HepG2 (cell line): Measurements from ENCODE around the gene RASIP1. TPM values are rescaled to one million over a fixed set of nuclear protein-coding genes. Genes with fewer than 3 reads are reported as not detected.

ENCODE experiments used
- ARID3A ChIP-seq: IDR thresholded peaks from 2 replicates; pipeline ENCODE4 v1.6.1; 2012; ENCODE audit warnings: low read depth, low read length, improper control_type of control experiment
- GABPA ChIP-seq, 2 experiments: IDR thresholded peaks; 2 replicates each; pipeline ENCODE4 v1.6.1; 2011 to 2016; ENCODE audit warnings: low read depth in 2 of 2, low read length in 1 of 2, missing biosample characterization in 1 of 2, missing genetic modification characterization in 1 of 2
- GPN1 ChIP-seq: sonication (generic); formaldehyde crosslinking; IDR thresholded peaks from 2 replicates; pipeline ENCODE4 v1.5.1; 2020; ENCODE audit warnings: missing genetic modification reagents, borderline replicate concordance
- GRHL1 ChIP-seq: sonication (generic); formaldehyde crosslinking; conservative IDR thresholded peaks from 2 replicates; pipeline ENCODE4 v1.8.0; 2022; ENCODE audit warnings: missing genetic modification reagents
- KDM3A ChIP-seq: IDR thresholded peaks from 2 replicates; pipeline ENCODE4 v1.6.1; 2018; ENCODE audit warnings: low read depth, missing compliant biosample characterization
- NBN ChIP-seq: fragments of 450-650 bp; conservative IDR thresholded peaks from 2 replicates; pipeline ENCODE4 v1.6.1; 2017
- SKI ChIP-seq: fragments of 450-650 bp; IDR thresholded peaks from one replicate; pipeline ENCODE4 v1.6.1; 2018; ENCODE audit warnings: mild to moderate bottlenecking; ENCODE audit not compliant: partially characterized antibody
- SKIL ChIP-seq: sonication (generic); formaldehyde crosslinking; IDR thresholded peaks from 2 replicates; pipeline ENCODE4 v1.8.0; 2022; ENCODE audit warnings: missing genetic modification reagents, mild to moderate bottlenecking, moderate library complexity, borderline replicate concordance
- SOX13 ChIP-seq, 3 experiments: fragments of 450-650 bp in 1 of 3; sonication (generic) in 1 of 3; formaldehyde crosslinking in 1 of 3; IDR thresholded peaks in 2 of 3; conservative IDR thresholded peaks in 1 of 3; 2 replicates each; pipeline versions ENCODE4 v1.5.0 to v1.6.1; 2016 to 2020; ENCODE audit warnings: antibody characterized with exemption in 1 of 3, mild to moderate bottlenecking in 1 of 3, missing compliant biosample characterization in 1 of 3, missing genetic modification reagents in 1 of 3, moderate library complexity in 1 of 3
- TBX2 ChIP-seq: sonication (generic); formaldehyde crosslinking; IDR thresholded peaks from 2 replicates; pipeline ENCODE4 v1.5.0; 2020; ENCODE audit warnings: missing genetic modification reagents, mild to moderate bottlenecking, borderline replicate concordance
- ZBTB34 ChIP-seq: sonication (generic); formaldehyde crosslinking; IDR thresholded peaks from 2 replicates; pipeline ENCODE4 v1.8.0; 2022; ENCODE audit warnings: mild to moderate bottlenecking, missing genetic modification reagents
- ZFP90 ChIP-seq: sonication (generic); formaldehyde crosslinking; IDR thresholded peaks from 2 replicates; pipeline ENCODE4 v1.8.0; 2022; ENCODE audit warnings: missing genetic modification reagents, mild to moderate bottlenecking, inconsistent platforms, borderline replicate concordance
- ZNF136 ChIP-seq: sonication (generic); formaldehyde crosslinking; IDR thresholded peaks from 2 replicates; pipeline ENCODE4 v1.8.1; 2022; ENCODE audit warnings: low read depth, mild to moderate bottlenecking, moderate library complexity, missing genetic modification reagents
- ZNF274 ChIP-seq: sonication (generic); formaldehyde crosslinking; IDR thresholded peaks from 2 replicates; pipeline ENCODE4 v1.5.1; 2020; ENCODE audit warnings: mild to moderate bottlenecking, missing genetic modification reagents
- ZNF331 ChIP-seq: sonication (generic); formaldehyde crosslinking; IDR thresholded peaks from 2 replicates; pipeline ENCODE4 v1.4.0; 2020; ENCODE audit warnings: missing genetic modification reagents
- ZNF557 ChIP-seq: sonication (generic); formaldehyde crosslinking; IDR thresholded peaks from 2 replicates; pipeline ENCODE4 v1.4.0; 2020; ENCODE audit warnings: missing genetic modification reagents
- ZNF766 ChIP-seq: sonication (generic); formaldehyde crosslinking; IDR thresholded peaks from 2 replicates; pipeline ENCODE4 v1.5.0; 2020; ENCODE audit warnings: missing genetic modification reagents, borderline replicate concordance
- ZUFSP ChIP-seq: sonication (generic); formaldehyde crosslinking; IDR thresholded peaks from 2 replicates; pipeline ENCODE4 v1.9.0; 2021; ENCODE audit warnings: missing genetic modification reagents, mild to moderate bottlenecking, borderline replicate concordance
- polyA plus RNA-seq, 8 experiments: library from polyadenylated mRNA; depleted of rRNA in 3 of 8; stranded (reverse) in 7 of 8; unstranded in 1 of 8; fragments of >200 nt; fragmentation: Illumina TruSeq in 4 of 8; extraction: Trizol in 4 of 8; gene quantifications; 2 replicates each; pipeline versions ENCODE4 v1.2.1 to v1.2.3, GENCODE V29; 2011 to 2016; ENCODE audit warnings: low read depth in 4 of 8, missing spikeins in 1 of 8, mixed read lengths in 1 of 8; ENCODE audit not compliant: insufficient read depth in 1 of 8
- total RNA-seq, 5 experiments: library from RNA; depleted of rRNA; stranded (reverse); fragments of >200 nt; fragmentation: Illumina TruSeq; extraction: Trizol; gene quantifications; 2 replicates each; pipeline ENCODE4 v1.2.3, GENCODE V29; 2016; ENCODE audit warnings: low read depth in 1 of 5

Gene RASIP1
- total and polyA plus RNA-seq, 2 of the 13 experiments (the other 11 are each of a cell fraction or from before 2014, with no cell fraction given): 0.44 to 0.58 TPM

GRCh38 chr19:48718711-48719231 is 21.6 kb downstream of the RASIP1 start (continued):
- TF ChIP-seq SKIL (peak; percentile 92), NBN (no peak), ZNF331 (CRISPR knock-in tag) (peak; percentile 50), SKI (peak; percentile 97), SOX13 (IDR thresholded peaks at IDR 0.05) (0 out of 2 replicates have a peak, but pooled peaks have one; percentile 14), SOX13 (CRISPR knock-in tag; conservative IDR thresholded peaks at IDR 0.05 in 1 of 2, IDR thresholded peaks at IDR 0.05 in 1 of 2) (peak in 1 of 2 experiments; percentile 57; a peak in 2 of 4 replicates), GABPA (IDR thresholded peaks at IDR 0.05; ENCODE audit: low read depth, low read length) (no peak), GABPA (CRISPR knock-in tag; IDR thresholded peaks at IDR 0.05; ENCODE audit: low read depth) (peak; percentile 15; the same call in 1 of the 2 replicates), ZFP90 (CRISPR knock-in tag) (0 out of 2 replicates have a peak, but pooled peaks have one; percentile 38), ZNF766 (CRISPR knock-in tag) (no peak), ZNF274 (peak; percentile 65; the same call in 1 of the 2 replicates), GPN1 (no peak), ZNF136 (CRISPR knock-in tag) (no peak), GRHL1 (CRISPR knock-in tag) (no peak), ZUFSP (CRISPR knock-in tag) (no peak), ZBTB34 (CRISPR knock-in tag) (no peak), ARID3A (no peak), KDM3A (0 out of 2 replicates have a peak, but pooled peaks have one; percentile 26), TBX2 (CRISPR knock-in tag) (peak; percentile 45; the same call in 1 of the 2 replicates), ZNF557 (CRISPR knock-in tag) (no peak)
